Limb (tissue), 2 donors: ENCODE data around the gene TUBB1.
A peak's percentile ranks its signal among the peaks of the same experiment; 100 is the strongest.
"Not testable (repeated sequence)": the region's sequence is repeated elsewhere in the genome, so short reads cannot be mapped to it uniquely, and the experiment has no call there.

Experiments
- DNase-seq, 2 donors: peaks; one replicate each; pipeline ENCODE4 v3.0.0-alpha.2; 2016; ENCODE audit errors: extremely low spot score in 2 of 2

The TUBB1 gene

GRCh38 chr20:59005523-59006166 lies 13.6 kb upstream of the TUBB1 start:
- no peak for DNase-seq

GRCh38 chr20:59006167-59006863 lies 12.9 kb upstream of the TUBB1 start:
- DNase-seq: no peak

GRCh38 chr20:59006864-59007664 lies 12.2 kb upstream of the TUBB1 start, which contains the start of gene CTSZ:
TSS of gene CTSZ (minus strand) at chr20:59007254. CDS start at chr20:59007128, 126 bp downstream.
- peak; percentile 38 to 80 for DNase-seq

- DNase-seq: no peak
These were observed 11.3 kb upstream of the TUBB1 start for GRCh38 chr20:59007665-59008511.

- no peak for DNase-seq
These were observed 10.4 kb upstream of the TUBB1 start for GRCh38 chr20:59008715-59009336.

GRCh38 chr20:59010321-59010994 lies 8.8 kb upstream of the TUBB1 start:
- DNase-seq: no peak

- peak in 1 of 2 donors; percentile 50 for DNase-seq
These were observed 8.0 kb upstream of the TUBB1 start for GRCh38 chr20:59010995-59011873.

GRCh38 chr20:59011874-59012157 lies 7.4 kb upstream of the TUBB1 start:
- DNase-seq: not testable (repeated sequence)

- DNase-seq: no peak
These were observed 5.9 kb upstream of the TUBB1 start for GRCh38 chr20:59013031-59013951.

- no peak for DNase-seq
These were observed 5.1 kb upstream of the TUBB1 start for GRCh38 chr20:59013959-59014608.

- DNase-seq: no peak
These were observed 4.4 kb upstream of the TUBB1 start for GRCh38 chr20:59014680-59015389.

GRCh38 chr20:59015411-59015810 lies 3.8 kb upstream of the TUBB1 start:
- no peak for DNase-seq

- DNase-seq: no peak
These were observed 3.2 kb upstream of the TUBB1 start for GRCh38 chr20:59015812-59016711.

GRCh38 chr20:59016795-59017492 lies 2.3 kb upstream of the TUBB1 start:
- no peak for DNase-seq

- DNase-seq: no peak
These were observed 1.6 kb upstream of the TUBB1 start for GRCh38 chr20:59017493-59018231.
